ENCODE measurements around the gene TRIM15.

Gene TRIM15

DNA sequence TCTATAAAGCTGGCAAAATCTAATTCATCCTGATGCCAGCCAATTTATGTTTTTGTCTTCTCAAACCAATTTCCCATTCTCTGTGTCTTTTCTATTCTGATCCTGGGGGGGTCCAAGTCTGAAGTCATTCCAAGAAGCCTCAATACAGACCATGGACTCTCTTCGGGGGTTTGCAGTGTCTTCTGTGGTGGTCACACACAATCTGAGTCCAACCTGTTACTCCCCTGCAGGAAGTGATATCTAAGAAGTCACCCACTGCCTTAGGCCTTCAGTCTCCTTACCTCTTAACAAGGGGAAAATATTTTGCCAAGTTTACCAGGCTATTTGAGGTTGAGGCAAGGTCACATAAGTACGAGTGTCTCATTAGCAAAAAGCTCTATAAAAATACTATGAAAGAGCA, 48.0 kb downstream of the TRIM15 start:
- Histone ChIP-seq H3K27ac (no peak overlapping the region), H3K4me3 (ENCODE audit: low read depth, low read length) (no peak overlapping the region), H3K36me3 (replicated peaks) (no peaks in the 10 kb centered on the region), H3K27me3 (replicated peaks) (no peaks in the 10 kb centered on the region)
- TF ChIP-seq, protein P1, sequence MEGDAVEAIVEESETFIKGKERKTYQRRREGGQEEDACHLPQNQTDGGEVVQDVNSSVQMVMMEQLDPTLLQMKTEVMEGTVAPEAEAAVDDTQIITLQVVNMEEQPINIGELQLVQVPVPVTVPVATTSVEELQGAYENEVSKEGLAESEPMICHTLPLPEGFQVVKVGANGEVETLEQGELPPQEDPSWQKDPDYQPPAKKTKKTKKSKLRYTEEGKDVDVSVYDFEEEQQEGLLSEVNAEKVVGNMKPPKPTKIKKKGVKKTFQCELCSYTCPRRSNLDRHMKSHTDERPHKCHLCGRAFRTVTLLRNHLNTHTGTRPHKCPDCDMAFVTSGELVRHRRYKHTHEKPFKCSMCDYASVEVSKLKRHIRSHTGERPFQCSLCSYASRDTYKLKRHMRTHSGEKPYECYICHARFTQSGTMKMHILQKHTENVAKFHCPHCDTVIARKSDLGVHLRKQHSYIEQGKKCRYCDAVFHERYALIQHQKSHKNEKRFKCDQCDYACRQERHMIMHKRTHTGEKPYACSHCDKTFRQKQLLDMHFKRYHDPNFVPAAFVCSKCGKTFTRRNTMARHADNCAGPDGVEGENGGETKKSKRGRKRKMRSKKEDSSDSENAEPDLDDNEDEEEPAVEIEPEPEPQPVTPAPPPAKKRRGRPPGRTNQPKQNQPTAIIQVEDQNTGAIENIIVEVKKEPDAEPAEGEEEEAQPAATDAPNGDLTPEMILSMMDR (IDR thresholded peaks at IDR 0.05; ENCODE audit: low read depth, low read length, missing control alignments): no peak
- in situ Hi-C loops (cut with HindIII; ENCODE audit: low pct_ligation_motif_present, low sequenced_read_pairs): no loop called here
- no peak for DNase-seq

DNA sequence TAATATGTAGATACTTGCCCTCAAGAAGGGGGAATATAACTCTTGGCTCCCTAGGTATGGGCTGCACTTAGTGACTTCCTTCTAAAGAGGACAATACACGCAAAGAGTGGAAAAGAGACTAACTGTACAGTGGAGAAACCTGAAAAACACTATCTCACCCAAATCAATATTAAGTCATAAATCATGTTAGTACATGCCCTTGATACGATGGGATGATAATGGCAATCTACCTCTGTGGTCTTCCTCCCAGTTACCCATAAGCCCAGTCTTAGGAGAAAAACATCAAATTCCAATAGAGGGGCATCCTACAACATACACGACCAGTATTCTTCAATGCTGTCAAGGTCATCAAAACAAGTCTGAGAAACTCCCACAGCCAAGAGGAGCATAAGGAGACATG, 48.6 kb downstream of the TRIM15 start:
- peak overlapping the region; percentile 89 for H3K4me3 ChIP-seq (ENCODE audit: low read depth, low read length)
- H3K36me3 ChIP-seq (replicated peaks): no peaks in the 10 kb centered on the region
- no peak for DNase-seq
- no peaks in the 10 kb centered on the region for H3K27me3 ChIP-seq (replicated peaks)
- in situ Hi-C loops (cut with HindIII; ENCODE audit: low pct_ligation_motif_present, low sequenced_read_pairs): no loop called here
- TF ChIP-seq, protein P1 (IDR thresholded peaks at IDR 0.05; ENCODE audit: low read depth, low read length, missing control alignments): no peak
- no peak overlapping the region for H3K27ac ChIP-seq

DNA sequence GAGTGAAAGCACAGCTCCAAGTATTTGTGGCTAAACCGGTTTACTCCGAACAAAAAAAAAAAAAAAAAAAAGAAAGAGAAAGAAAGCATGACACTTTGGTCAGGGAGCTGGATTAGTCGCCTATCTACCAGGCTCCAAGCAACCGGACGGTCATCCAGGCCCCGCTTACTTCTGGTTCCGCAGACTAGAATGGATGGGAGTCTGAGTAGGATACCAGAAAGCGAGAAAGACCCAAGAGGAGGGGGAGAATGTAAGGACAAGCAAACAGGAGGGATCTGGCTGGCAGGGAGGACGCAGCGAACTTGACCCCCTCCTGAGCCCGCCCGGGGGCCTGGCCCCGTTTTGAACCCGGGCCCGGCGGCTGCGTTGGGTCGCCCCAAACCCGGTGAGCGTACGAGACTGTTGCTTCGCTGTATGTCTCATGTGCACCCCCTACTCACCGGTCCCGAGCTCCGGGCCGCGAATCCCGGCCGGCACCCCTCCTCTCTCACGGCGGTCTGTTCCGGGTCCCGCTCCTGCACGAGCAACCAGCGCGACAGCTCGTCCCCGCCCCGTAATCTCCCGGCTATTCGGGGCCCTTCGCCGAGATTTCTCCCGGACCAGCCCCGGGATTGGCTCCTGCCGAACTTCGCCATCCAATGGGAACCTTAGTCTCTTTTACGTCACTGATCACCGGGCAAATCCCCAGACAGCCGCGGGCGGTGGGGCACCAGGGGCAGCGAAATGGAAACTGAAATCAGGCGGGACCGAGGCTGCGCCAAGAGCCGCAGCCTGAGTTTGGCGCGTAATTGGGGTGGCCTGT, 49.7 kb downstream of the TRIM15 start, which contains the start of gene TRIM26:
Gene TRIM26 (minus strand): TSS at position 542 of the 802 bp plus-strand sequence. CDS start 14,303 bp downstream, outside the sequence.
- Histone ChIP-seq H3K4me3 (ENCODE audit: low read depth, low read length) (peak within 1 kb of the TSS; percentile 89), H3K27me3 (replicated peaks) (no peaks in the 10 kb centered on the region), H3K36me3 (replicated peaks) (no peaks in the 10 kb centered on the region), H3K27ac (peak within 1 kb of the TSS; percentile 77)
- in situ Hi-C loops (cut with HindIII; ENCODE audit: low pct_ligation_motif_present, low sequenced_read_pairs): no loop called here
- TF ChIP-seq, protein P1 (IDR thresholded peaks at IDR 0.05; ENCODE audit: low read depth, low read length, missing control alignments): no peak
- peak; percentile 97 for DNase-seq

DNA sequence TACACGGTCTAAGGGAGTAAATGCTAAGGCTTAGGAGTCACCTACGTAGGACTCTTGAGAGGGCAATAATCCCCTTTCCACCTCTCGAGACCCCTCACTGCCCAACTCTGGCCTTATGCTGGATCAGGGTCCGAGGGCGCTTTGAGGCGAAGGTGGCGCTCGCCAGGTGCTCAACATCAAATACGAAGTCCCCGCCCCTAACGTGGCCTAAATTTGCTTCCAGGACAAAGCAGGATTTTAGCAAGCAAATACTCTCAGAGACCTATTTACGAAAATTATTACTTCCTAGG, 50.3 kb downstream of the TRIM15 start:
- in situ Hi-C loops (cut with HindIII; ENCODE audit: low pct_ligation_motif_present, low sequenced_read_pairs): no loop called here

DNA sequence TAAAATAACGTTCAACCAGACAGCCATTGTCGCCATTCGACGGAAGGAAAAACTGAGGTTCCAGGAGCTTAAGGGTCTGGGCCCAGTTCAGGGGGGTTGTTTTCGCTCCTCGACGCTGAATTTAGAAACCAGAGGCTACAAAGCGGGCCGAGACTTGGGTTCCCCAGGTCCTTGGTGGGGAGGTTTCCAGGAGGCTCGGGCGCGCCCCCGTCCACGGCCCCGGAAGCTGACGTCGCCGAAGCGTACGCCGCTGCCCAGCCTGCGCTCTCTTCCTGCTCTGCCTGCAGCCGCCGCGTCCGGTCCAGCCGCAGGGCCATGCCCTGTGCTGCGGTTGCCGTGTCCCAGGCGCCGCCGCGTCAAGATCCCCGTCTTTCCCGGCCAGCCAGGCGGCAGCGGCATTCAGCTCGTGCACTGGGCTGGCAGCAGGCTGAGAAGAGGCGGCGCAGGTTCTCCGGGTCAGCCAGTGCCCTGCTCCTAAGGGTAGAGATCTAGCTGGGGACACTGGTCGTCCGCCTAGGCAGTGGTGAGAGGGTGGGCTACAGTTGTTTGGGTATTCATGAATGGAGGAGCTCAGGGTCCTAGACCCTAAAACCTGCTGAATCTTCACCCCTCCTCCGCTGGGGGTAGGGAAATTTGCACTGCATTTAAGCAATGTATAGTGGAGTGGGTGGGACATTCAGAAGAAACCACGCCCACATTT, 50.8 kb downstream of the TRIM15 start:
- H3K36me3 ChIP-seq (replicated peaks): no peaks in the 10 kb centered on the region
- no peaks in the 10 kb centered on the region for H3K27me3 ChIP-seq (replicated peaks)
- peak; percentile 52 for DNase-seq
- H3K4me3 ChIP-seq (ENCODE audit: low read depth, low read length): peak overlapping the region; percentile 89
- in situ Hi-C loops (cut with HindIII; ENCODE audit: low pct_ligation_motif_present, low sequenced_read_pairs): no loop called here
- peak overlapping the region; percentile 57 for H3K27ac ChIP-seq
- TF ChIP-seq, protein P1 (IDR thresholded peaks at IDR 0.05; ENCODE audit: low read depth, low read length, missing control alignments): no peak

More for the DNA sequence above, 50.3 kb downstream of the TRIM15 start:
- H3K36me3 ChIP-seq (replicated peaks): no peaks in the 10 kb centered on the region
- TF ChIP-seq, protein P1 (IDR thresholded peaks at IDR 0.05; ENCODE audit: low read depth, low read length, missing control alignments): no peak
- peak overlapping the region; percentile 57 for H3K27ac ChIP-seq
- no peak for DNase-seq
- peak overlapping the region; percentile 89 for H3K4me3 ChIP-seq (ENCODE audit: low read depth, low read length)
- H3K27me3 ChIP-seq (replicated peaks): no peaks in the 10 kb centered on the region

Data from brain microvascular endothelial cell (primary cell).